NCI-H524 treated with DMSO at 0.1 percent for 48 hours (cell line): Measurements from ENCODE around the gene GRB14.
"Not testable (repeated sequence)": the region's sequence is repeated elsewhere in the genome, so short reads cannot be mapped to it uniquely, and the experiment has no call there.

Source experiments
- DNase-seq: peaks from one replicate; lab custom pipeline; 2025; lab: John Stamatoyannopoulos, UW

GRB14 gene

GRCh38 chr2:164558450-164558849 is 62.8 kb downstream of the GRB14 start:
- DNase-seq = no peak

GRCh38 chr2:164554487-164554886 is 66.8 kb downstream of the GRB14 start:
- DNase-seq = no peak

- no peak for DNase-seq
Observed at GRCh38 chr2:164551519-164551918, 69.8 kb downstream of the GRB14 start.

GRCh38 chr2:164549705-164550104 is 71.6 kb downstream of the GRB14 start:
- not testable (repeated sequence) for DNase-seq

- no peak for DNase-seq
Observed at GRCh38 chr2:164545484-164545883, 75.8 kb downstream of the GRB14 start.

GRCh38 chr2:164542581-164543021 is 78.7 kb downstream of the GRB14 start:
- no peak for DNase-seq

GRCh38 chr2:164538240-164538866 is 82.9 kb downstream of the GRB14 start:
- no peak for DNase-seq

GRCh38 chr2:164535280-164536025 is 85.8 kb downstream of the GRB14 start:
- no peak for DNase-seq

GRCh38 chr2:164530464-164530863 is 90.8 kb downstream of the GRB14 start:
- no peak for DNase-seq

- DNase-seq = no peak
Observed at GRCh38 chr2:164523726-164524125, 97.6 kb downstream of the GRB14 start.

GRCh38 chr2:164523009-164523408 is 98.3 kb downstream of the GRB14 start:
- no peak for DNase-seq

GRCh38 chr2:164522561-164522981 is 98.7 kb downstream of the GRB14 start:
- DNase-seq = no peak

- DNase-seq = no peak
Observed at GRCh38 chr2:164515734-164516133, 105.5 kb downstream of the GRB14 start.

- DNase-seq = no peak
Observed at GRCh38 chr2:164515030-164515429, 106.3 kb downstream of the GRB14 start.

- DNase-seq = no peak
Observed at GRCh38 chr2:164514491-164514890, 106.8 kb downstream of the GRB14 start.

GRCh38 chr2:164512871-164513270 is 108.4 kb downstream of the GRB14 start:
- DNase-seq = no peak

- DNase-seq = no peak
Observed at GRCh38 chr2:164511738-164512137, 109.5 kb downstream of the GRB14 start.

GRCh38 chr2:164510895-164511294 is 110.4 kb downstream of the GRB14 start:
- no peak for DNase-seq

GRCh38 chr2:164509137-164509877 is 112.0 kb downstream of the GRB14 start:
- DNase-seq = no peak

GRCh38 chr2:164504253-164504652 is 117.0 kb downstream of the GRB14 start:
- DNase-seq = no peak

- no peak for DNase-seq
Observed at GRCh38 chr2:164498836-164499235, 122.4 kb downstream of the GRB14 start.

GRCh38 chr2:164496881-164497280 is 124.4 kb downstream of the GRB14 start:
- no peak for DNase-seq

- DNase-seq = no peak
Observed at GRCh38 chr2:164496421-164496820, 124.9 kb downstream of the GRB14 start.
